Osteoblast (primary cell): Measurements from ENCODE around the gene MFSD6. TPM values are rescaled to one million over a fixed set of nuclear protein-coding genes. Genes with fewer than 3 reads are reported as not detected.

Experiments used
- DNase-seq: peaks from one replicate; pipeline ENCODE4 v3.0.0; 2011; ENCODE audit warnings: low spot score, mixed read lengths; ENCODE audit not compliant: insufficient read length; ENCODE audit errors: missing footprints
- H2AFZ ChIP-seq: 2 replicates; pipeline ENCODE4 v1.6.0; 2011; ENCODE audit warnings: mild to moderate bottlenecking, low read length
- H3K27ac ChIP-seq: 2 replicates; pipeline ENCODE4 v1.5.1; 2011; ENCODE audit warnings: mild to moderate bottlenecking, low read depth, low read length, moderate library complexity
- H3K27me3 ChIP-seq: 2 replicates; pipeline ENCODE4 v1.6.0; 2012; ENCODE audit warnings: mild to moderate bottlenecking, control low read depth, inconsistent platforms, low read length, moderate library complexity; ENCODE audit not compliant: insufficient read depth
- H3K36me3 ChIP-seq: 2 replicates; pipeline ENCODE4 v1.5.1; 2011; ENCODE audit warnings: mild to moderate bottlenecking, low read length, control low read depth, moderate library complexity; ENCODE audit not compliant: insufficient read depth
- H3K4me1 ChIP-seq: 2 replicates; pipeline ENCODE4 v1.5.1; 2011; ENCODE audit warnings: mild to moderate bottlenecking, low read length, control low read depth, moderate library complexity; ENCODE audit not compliant: insufficient read depth
- H3K4me2 ChIP-seq: 2 replicates; pipeline ENCODE4 v1.6.0; 2011; ENCODE audit warnings: mild to moderate bottlenecking, low read length; ENCODE audit not compliant: insufficient read depth
- H3K4me3 ChIP-seq: fragments of 200-600 bp; sonication (generic); 3 replicates; pipeline ENCODE4 v1.5.1; 2012; ENCODE audit warnings: mild to moderate bottlenecking, low read length, inconsistent platforms; ENCODE audit not compliant: insufficient read depth
- H3K79me2 ChIP-seq: 2 replicates; pipeline ENCODE4 v1.6.0; 2012; ENCODE audit warnings: mild to moderate bottlenecking, low read length, control low read depth, inconsistent platforms; ENCODE audit not compliant: insufficient read depth
- H3K9me3 ChIP-seq: 2 replicates; pipeline ENCODE4 v1.5.1; 2011; ENCODE audit warnings: low read depth, low read length, control low read depth
- H4K20me1 ChIP-seq: 2 replicates; pipeline ENCODE4 v1.6.0; 2012; ENCODE audit warnings: mild to moderate bottlenecking, low read length, control low read depth; ENCODE audit not compliant: insufficient read depth
- CTCF ChIP-seq: IDR thresholded peaks from 2 replicates; pipeline ENCODE4 v1.5.1; 2011; ENCODE audit warnings: mild to moderate bottlenecking, low read depth, low read length, moderate library complexity; ENCODE audit errors: extremely low read depth
- total RNA-seq: library from RNA; depleted of rRNA; stranded (reverse); fragments of >200 nt; gene quantifications from 2 replicates; pipeline ENCODE4 v1.2.3, GENCODE V29; 2012

Gene MFSD6
- total RNA-seq, 1 donor: 11.2 TPM

GRCh38 chr2:190454795-190455194 is 46.6 kb downstream of the MFSD6 start:
- Histone ChIP-seq H3K27me3 (no peaks in the 10 kb centered on the region), H3K4me3 (no peak overlapping the region), H3K27ac (no peak overlapping the region), H2AFZ (no peak overlapping the region), H3K4me1 (peaks cover 10% of the 10 kb centered on the region), H3K36me3 (no peaks in the 10 kb centered on the region), H4K20me1 (no peaks in the 10 kb centered on the region), H3K79me2 (no peaks in the 10 kb centered on the region), H3K4me2 (no peak overlapping the region), H3K9me3 (no peaks in the 10 kb centered on the region)
- no peak for DNase-seq
- TF ChIP-seq CTCF: no peak

GRCh38 chr2:190455358-190456095 is 47.4 kb downstream of the MFSD6 start:
- H3K27me3 ChIP-seq: no peaks in the 10 kb centered on the region
- H3K27ac ChIP-seq: no peak overlapping the region
- H2AFZ ChIP-seq: no peak overlapping the region
- H3K9me3 ChIP-seq: no peaks in the 10 kb centered on the region
- no peak for TF ChIP-seq CTCF
- no peaks in the 10 kb centered on the region for H4K20me1 ChIP-seq
- DNase-seq: no peak
- H3K79me2 ChIP-seq: no peaks in the 10 kb centered on the region
- H3K4me1 ChIP-seq: peaks cover 10% of the 10 kb centered on the region
- H3K36me3 ChIP-seq: no peaks in the 10 kb centered on the region
- H3K4me3 ChIP-seq: no peak overlapping the region
- H3K4me2 ChIP-seq: no peak overlapping the region

- TF ChIP-seq CTCF: no peak
- no peaks in the 10 kb centered on the region for H3K9me3 ChIP-seq
Observed at GRCh38 chr2:190456833-190457232, 48.7 kb downstream of the MFSD6 start.

GRCh38 chr2:190457256-190457655 is 49.1 kb downstream of the MFSD6 start:
- H3K27me3 ChIP-seq: no peaks in the 10 kb centered on the region
- no peak overlapping the region for H3K4me2 ChIP-seq
- H4K20me1 ChIP-seq: no peaks in the 10 kb centered on the region
- DNase-seq: no peak
- no peak overlapping the region for H3K4me3 ChIP-seq
- no peaks in the 10 kb centered on the region for H3K4me1 ChIP-seq
- no peak overlapping the region for H3K27ac ChIP-seq
- no peaks in the 10 kb centered on the region for H3K36me3 ChIP-seq
- no peak overlapping the region for H2AFZ ChIP-seq
- H3K9me3 ChIP-seq: no peaks in the 10 kb centered on the region
- TF ChIP-seq CTCF: no peak
- H3K79me2 ChIP-seq: no peaks in the 10 kb centered on the region

More at GRCh38 chr2:190456833-190457232, 48.7 kb downstream of the MFSD6 start:
- H3K36me3 ChIP-seq: no peaks in the 10 kb centered on the region
- no peak overlapping the region for H3K27ac ChIP-seq
- no peaks in the 10 kb centered on the region for H4K20me1 ChIP-seq
- no peaks in the 10 kb centered on the region for H3K79me2 ChIP-seq
- peaks cover 2% of the 10 kb centered on the region for H3K4me1 ChIP-seq
- H2AFZ ChIP-seq: no peak overlapping the region
- no peaks in the 10 kb centered on the region for H3K27me3 ChIP-seq
- H3K4me3 ChIP-seq: no peak overlapping the region
- no peak for DNase-seq
- no peak overlapping the region for H3K4me2 ChIP-seq
